Fibroblast of lung (primary cell): ENCODE measurements around the gene ZKSCAN3.

ENCODE experiments used
- CTCF ChIP-seq, 2 donors: IDR thresholded peaks in 1 of 2; conservative IDR thresholded peaks in 1 of 2; 1 replicate in 1 of 2; 2 replicates in 1 of 2; pipeline ENCODE4 v1.5.1; 2011 to 2012; ENCODE audit warnings: low read length in 2 of 2, control low read depth in 1 of 2, inconsistent platforms in 1 of 2, low read depth in 1 of 2, mild to moderate bottlenecking in 1 of 2
- EZH2 ChIP-seq: IDR thresholded peaks from 2 replicates; pipeline ENCODE4 v1.5.1; 2012; ENCODE audit warnings: low read length, control low read depth, mild to moderate bottlenecking; ENCODE audit errors: missing control alignments

DNA sequence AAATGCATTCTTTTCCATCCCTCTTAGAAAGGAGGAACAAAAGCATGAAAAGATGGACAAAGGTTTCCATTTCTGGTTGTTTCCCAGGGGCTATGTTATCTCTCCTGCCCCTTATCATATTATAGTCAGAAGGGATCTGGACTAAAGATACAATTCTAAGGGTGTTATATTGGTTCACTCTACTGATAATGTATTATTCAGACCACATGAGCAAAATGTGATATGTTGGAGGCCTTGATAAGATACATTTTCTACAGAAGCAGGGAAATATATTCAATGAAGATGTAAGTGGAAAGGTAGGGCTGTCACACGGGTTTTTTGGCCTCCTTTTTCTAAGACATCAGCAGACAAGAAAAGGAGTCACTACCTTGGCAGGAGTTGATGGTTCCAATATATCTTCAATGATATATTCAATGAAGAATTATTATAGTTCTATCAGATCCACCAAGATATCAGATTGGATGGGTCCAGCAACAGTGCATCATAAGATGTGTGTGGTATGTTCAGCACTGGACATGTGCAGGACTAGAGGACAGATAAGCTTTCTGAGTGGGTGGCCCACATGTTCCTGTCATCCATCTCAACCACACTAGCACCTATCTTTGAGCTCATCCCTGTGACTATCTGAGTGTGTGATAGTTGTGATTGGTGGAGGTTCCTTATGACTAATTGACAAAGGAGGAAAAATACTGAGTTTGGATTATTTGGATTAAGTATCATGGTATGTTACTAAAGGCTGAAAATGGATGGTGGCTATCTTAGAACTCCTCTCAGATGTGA lies 5.7 kb upstream of the ZKSCAN3 start:
- TF ChIP-seq CTCF (conservative IDR thresholded peaks at IDR 0.05 in 1 of 2, IDR thresholded peaks at IDR 0.05 in 1 of 2; ENCODE audit: low read depth in 1 of 2, low read length in 2 of 2) (no peak), EZH2 (no peak)
